Measurements from ENCODE around the gene LDHA. TPM values are rescaled to one million over a fixed set of nuclear protein-coding genes. Genes with fewer than 3 reads are reported as not detected.
"Not testable (repeated sequence)": the region's sequence is repeated elsewhere in the genome, so short reads cannot be mapped to it uniquely, and the experiment has no call there.

Gene LDHA
- polyA plus RNA-seq, 10 donors, result 523 to 867 (median 649) TPM

DNA sequence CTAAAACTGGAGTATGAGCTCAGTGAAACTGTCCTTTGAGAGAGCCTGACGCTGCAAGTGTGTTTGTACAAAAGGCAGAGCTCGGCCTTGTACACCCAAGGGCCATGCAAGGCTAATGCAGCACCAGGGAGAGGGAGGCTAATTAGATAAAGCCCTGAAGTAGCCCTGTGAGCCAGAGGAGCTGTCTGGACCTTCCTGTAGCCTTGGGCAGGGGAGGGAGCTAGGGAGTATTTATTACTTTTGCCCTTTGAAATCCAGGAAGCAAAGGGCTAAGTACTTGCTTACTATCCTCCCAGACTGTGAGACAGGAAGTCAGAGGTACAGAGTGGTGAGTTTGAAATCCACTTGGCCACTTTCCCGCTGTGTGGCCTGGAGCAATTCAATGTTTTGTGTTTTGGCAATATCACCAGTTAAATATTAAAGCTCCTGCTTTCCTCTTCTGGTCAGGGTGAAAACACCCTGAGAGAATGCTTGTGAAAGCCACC lies 10.2 kb upstream of the LDHA start:
- DNase-seq, result peak in 2 of 3 donors; percentile 54 to 73

DNA sequence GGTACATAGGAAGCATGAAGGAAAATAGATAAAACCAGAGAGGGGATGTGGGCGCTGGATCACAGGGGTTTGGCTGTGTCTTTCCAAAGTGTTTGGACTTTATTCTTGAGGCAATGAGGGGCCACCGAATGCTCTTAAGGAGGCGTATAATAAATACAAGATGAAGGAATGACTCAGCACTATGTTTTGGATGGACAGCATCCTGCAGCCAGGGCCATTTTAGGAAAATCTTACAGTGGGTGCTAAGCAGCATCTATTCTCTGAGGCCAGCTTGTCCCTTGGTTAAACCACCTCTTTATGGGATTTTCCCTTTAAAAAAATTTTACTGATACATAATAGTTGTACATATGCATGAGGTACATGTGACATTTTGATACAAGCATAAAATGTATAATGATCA lies 4.3 kb upstream of the LDHA start:
- no peak for DNase-seq

DNA sequence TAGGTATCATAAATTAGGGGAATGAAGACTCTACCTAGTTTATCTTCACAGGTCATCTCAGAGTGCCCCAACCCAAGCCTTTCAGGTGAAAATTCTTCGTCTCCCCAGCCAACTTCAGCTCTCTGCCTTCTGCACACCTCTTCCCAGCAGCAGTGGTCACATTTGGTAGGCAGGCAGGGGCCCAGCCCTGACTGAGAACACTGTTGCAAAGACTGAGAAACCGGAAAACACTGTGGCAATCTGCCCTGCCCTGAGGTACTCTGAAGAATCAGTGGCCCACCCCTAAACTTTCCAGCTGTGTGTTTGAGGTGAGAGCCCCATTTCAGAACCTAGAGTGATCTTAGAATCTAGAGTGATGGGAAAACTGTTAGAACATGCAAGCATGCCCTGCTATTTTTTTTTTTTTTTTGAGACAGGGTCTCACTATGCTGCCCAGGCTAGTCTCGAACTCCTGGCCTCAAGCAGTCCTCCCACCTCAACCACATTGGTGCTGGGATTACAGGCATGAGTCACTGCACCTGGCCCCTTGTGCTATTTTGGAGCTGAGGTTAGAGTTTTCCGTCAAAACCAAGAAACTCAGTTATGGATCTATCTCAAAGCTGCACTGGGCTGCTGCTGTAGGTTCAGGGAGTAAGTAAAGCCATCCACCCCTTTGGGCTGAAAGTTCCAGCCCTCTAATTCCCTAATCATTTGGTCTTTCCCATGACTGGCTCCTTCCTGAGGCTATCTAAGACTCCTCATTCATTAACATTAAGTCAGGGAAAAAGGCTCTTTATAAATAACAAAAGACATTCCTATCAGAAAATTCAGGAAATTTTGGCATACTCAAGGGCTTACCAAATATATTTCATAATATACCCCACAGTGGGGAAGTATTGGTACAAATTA lies 1.7 kb upstream of the LDHA start:
- no peak for DNase-seq

GRCh38 chr11:18393581-18394274 lies 635 bp upstream of the LDHA start:
- DNase-seq, result no peak

- DNase-seq, result peak in 1 of 3 donors; percentile 39
Observed at GRCh38 chr11:18394928-18395734, 768 bp downstream of the LDHA start.

DNA sequence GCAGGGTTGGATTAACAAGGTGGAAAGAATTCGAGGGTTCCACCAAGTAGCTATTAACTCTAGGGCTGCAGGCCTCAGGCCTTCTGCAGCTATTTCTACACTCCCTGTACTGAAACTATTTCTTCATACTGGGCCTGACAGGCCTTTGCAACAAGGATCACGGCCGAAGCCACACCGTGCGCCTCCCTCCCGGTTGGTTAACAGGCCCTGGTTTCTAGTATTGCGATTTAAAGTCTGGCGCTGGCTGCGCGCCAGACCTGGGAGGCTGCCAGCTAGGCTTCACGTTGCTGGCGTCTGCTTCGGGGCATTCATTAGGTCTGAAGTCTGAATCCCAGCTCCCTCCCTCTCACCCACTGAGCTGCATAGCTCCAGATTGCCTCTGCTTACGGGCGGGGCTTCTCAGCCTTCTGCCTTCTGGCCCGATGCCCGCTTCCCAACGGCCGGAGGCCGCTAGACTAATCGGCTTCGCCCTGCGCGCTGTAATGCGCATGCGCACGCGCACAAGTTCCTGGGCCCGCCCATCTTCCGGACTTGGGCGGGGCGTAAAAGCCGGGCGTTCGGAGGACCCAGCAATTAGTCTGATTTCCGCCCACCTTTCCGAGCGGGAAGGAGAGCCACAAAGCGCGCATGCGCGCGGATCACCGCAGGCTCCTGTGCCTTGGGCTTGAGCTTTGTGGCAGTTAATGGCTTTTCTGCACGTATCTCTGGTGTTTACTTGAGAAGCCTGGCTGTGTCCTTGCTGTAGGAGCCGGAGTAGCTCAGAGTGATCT lies 1.6 kb downstream of the LDHA start:
- DNase-seq, result peak; percentile 99 to 100 (median 99)

GRCh38 chr11:18397921-18398320 lies 3.6 kb downstream of the LDHA start:
- no peak for DNase-seq

DNA sequence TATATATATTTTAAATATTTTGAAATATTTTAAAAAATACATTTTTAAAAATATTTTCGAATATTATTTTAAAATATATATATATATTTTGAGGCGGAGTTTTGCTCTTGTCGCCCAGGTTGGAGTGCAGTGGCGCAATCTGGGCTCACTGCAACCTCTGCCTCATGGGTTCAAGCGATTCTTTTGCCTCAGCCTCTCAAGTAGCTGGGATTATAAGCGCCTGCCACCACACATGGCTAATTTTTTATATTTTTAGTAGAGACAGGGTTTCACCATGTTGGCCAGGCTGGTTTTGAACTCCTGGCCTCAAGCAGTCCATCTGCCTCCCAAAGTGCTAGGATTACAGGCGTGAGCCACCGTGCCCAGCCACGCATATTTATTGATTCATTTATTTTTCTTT lies 6.7 kb downstream of the LDHA start:
- DNase-seq, result not testable (repeated sequence)

GRCh38 chr11:18404062-18404461 lies 9.7 kb downstream of the LDHA start:
- DNase-seq, result no peak

- DNase-seq, result not testable (repeated sequence)
Observed at GRCh38 chr11:18407400-18407799, 13.0 kb downstream of the LDHA start.

DNA sequence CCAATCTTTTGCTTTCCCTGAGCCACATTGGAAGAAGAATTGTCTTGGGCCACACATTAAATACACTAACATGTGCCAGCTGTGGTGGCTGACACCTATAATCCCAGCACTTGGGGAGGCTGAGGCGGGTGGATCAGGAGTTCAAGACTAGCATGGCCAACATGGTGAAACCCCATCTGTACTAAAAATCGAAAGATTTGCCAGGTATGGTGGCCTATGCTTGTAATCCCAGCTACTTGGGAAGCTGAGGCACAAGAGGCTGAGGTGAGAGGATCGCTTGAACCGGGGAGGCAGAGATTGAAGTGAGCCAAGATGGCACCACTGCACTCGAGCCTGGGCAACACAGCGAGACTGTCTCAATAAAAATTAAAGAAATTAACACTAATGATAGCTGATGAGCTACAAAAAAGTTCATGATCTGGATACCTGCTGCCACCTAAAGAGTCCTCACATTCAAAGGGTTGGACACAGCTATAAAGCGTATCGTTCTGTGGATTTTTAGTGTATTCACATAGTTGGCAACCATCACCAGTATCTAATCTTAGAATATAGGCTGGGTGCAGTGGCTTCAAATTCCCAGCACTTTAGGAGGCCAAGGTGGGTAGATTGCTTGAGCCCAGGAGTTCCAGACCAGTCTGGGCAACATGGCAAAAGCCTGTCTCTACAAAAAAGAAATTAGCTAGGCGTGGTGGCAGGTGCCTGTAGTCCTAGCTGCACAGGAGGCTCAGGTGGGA lies 14.4 kb downstream of the LDHA start:
- DNase-seq, result no peak

- no peak for DNase-seq
Observed at GRCh38 chr11:18416459-18416858, 22.1 kb downstream of the LDHA start.

DNA sequence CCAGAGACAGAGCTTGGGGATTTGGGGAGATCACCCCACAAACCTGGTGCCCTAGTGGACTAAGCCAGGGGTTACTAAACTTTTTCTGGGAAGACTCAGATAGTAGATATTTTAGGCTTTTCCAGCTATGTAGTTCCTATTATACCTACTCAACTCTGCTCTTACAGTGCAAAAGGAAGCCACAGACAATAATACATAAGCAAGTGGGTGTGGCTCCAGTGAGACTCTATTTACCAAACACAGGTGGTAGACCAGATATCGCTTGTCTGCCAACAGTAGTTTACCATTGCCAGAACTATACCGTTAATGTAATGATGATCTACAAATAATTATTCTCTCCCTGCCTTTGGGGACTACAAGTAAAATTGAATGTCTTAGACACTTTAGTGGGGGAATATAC lies 24.7 kb downstream of the LDHA start:
- no peak for DNase-seq

DNA sequence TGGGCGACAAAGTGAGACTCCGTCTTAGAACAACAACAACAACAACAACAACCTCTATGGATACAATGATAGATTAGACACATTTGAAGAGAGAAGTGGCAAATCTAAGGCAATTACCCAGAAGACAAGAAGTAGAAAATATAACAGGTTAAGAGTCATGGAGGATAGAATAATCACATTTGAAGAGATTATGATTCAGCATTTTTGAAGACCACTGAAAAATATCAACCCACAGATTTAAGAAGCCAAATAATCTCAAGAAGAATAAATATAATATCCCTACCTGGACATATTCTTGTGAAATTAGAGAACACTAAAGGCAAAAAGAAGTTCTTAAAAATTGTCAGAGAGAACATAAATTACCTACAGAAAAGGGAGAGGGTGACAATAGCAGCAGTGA lies 25.7 kb downstream of the LDHA start:
- no peak for DNase-seq

GRCh38 chr11:18427240-18427639 lies 32.9 kb downstream of the LDHA start:
- DNase-seq, result no peak

DNA sequence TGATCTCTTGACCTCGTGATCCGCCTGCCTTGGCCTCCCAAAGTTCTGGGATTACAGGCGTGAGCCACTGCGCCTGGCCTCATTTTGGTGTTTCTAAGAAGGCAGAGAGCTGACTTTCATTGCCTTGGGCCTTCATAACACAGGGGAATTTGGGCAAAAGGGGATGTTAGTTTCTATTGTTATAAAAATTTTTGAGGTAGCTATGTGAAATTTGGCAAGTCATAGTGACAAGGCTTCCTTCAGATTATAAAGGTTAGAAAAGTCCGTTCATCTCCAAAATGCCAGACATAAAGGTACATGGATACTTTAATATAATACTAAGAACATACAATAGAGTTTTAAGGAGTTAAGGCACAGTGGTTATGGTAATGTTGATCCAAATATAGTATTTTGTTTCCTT lies 35.0 kb downstream of the LDHA start:
- no peak for DNase-seq

DNA sequence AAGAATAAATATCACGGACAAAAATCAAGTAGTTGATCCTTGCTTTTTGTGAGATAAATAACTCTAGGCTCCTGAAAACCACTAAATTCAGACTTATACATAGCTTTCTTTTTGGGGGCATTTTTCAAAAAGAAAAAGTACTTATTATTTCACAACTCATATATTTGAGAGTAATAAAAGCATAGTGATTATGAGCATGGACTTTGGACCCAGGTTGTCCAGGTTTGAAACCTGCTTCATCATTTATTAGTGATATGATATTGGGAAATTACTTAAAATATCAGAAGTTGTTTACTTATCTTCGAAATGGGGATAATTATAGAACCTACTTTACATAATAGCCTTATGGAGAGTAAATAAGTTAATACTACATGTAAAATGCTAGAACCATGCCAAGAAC lies 44.3 kb downstream of the LDHA start:
- no peak for DNase-seq

GRCh38 chr11:18449251-18449650 lies 54.9 kb downstream of the LDHA start:
- DNase-seq, result no peak

DNA sequence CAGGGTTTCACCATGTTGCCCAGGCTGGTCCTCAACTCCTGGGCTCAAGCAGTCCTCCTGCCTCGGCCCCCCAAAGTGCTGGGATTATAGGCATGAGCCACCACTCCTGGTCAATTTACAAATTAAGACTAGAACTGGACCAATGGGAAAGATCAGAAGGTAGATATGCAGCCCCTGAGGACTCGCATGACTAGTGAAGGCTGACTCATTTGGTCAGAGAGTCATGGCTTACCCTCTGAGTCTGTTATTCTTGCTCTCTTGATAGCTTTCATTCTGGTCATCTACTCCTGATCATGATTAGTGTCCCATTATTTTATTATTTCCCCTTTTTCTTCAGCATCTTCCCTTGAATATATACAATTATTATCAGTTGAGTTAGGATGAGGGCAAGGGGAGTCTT lies 58.6 kb downstream of the LDHA start:
- no peak for DNase-seq

- peak in 1 of 3 donors; percentile 3 for DNase-seq
Observed at GRCh38 chr11:18455686-18456372, 61.5 kb downstream of the LDHA start, which contains the start of gene LDHAL6A. TSS of gene LDHAL6A (plus strand) at chr11:18455856. CDS start at chr11:18456681, 825 bp downstream.
